Measurements from ENCODE around the gene TEX19.

GRCh38 chr17:82334622-82335394 is 24.2 kb upstream of the TEX19 start:
- TF ChIP-seq ELF4 (IDR thresholded peaks at IDR 0.05) = no peak
- TF ChIP-seq HDGF (IDR thresholded peaks at IDR 0.05; ENCODE audit: borderline replicate concordance) = no peak
- TF ChIP-seq, protein P1, sequence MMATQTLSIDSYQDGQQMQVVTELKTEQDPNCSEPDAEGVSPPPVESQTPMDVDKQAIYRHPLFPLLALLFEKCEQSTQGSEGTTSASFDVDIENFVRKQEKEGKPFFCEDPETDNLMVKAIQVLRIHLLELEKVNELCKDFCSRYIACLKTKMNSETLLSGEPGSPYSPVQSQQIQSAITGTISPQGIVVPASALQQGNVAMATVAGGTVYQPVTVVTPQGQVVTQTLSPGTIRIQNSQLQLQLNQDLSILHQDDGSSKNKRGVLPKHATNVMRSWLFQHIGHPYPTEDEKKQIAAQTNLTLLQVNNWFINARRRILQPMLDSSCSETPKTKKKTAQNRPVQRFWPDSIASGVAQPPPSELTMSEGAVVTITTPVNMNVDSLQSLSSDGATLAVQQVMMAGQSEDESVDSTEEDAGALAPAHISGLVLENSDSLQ (IDR thresholded peaks at IDR 0.05) = no peak
- TF ChIP-seq TARDBP (IDR thresholded peaks at IDR 0.05) = no peak
- no peak for TF ChIP-seq BHLHE40 (IDR thresholded peaks at IDR 0.05; ENCODE audit: borderline replicate concordance)

Data from HEK293T (cell line).